Stimulated activated naive CD4-positive, alpha-beta T cell treated with Interleukin-2 at 50 U/mL for 16 hours (primary cell): Measurements from ENCODE around the gene PIK3R6.

Source experiments
- DNase-seq: peaks from one replicate; lab custom pipeline; 2025; lab: John Stamatoyannopoulos, UW

The PIK3R6 gene

DNA sequence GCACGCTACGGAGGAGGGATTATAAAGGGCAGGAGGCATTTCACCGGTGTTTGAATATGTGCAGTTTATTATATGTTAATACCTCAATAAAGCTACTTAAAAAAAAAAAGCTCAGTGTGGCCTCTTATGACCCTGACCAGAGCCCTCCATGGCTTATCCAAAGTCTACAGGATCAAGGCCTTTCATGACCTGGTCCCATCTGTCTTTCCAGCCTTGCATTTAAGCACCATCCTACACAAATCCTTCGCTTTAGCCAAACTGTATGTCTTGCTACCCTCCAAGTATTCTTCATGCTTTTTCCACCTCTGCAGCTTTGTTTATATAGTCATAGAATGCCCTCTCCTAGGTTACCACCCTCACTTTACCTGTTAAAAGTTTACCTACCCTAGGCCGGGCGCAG, 74.8 kb downstream of the PIK3R6 start:
- no peak for DNase-seq

DNA sequence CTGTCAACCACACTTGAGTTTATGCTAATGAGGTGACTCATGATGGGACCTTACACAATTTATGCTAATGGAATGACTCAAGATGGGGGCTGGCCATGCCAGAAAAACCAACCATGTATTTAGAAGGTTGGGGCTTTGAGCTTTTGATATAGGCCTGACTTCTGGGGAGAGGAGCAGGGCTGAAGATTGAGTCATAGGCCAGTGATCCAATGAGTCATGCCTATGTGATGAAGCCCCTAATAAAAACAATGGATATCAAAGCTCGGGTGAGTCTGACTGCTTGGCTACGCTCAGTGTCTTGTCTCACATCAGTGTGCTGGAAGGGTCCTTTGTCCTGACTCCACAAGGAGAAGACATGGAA, 75.6 kb downstream of the PIK3R6 start:
- no peak for DNase-seq

DNA sequence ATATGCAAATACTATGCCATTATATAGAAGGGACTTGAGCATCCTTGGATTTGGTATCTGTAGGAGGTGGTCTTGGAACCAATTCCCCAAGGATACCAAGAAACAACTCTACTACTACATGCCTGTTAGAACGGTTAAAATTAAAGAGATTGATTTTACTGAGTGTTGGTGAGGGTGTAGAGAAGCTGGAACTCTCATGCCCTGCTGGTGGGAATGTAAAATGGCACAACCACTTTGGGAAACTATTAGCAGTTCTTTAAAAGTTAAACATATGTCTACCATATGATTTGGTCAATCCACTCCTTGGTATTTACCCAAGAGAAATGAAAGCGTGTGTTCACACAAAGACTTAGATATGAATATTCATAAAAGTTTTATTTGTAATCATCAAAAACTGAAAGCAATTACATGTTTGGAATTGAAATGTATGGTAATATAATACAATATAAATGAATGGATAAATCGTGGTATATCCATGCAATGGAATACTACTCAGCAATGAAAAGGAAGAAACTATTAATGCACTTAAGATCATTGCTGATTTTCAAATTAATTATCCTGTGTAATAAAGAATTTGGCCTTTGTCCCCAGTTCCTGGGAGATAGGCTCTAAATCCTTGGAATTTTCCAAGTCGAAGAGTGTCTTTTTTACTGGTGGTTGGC, 76.1 kb downstream of the PIK3R6 start:
- DNase-seq: no peak

DNA sequence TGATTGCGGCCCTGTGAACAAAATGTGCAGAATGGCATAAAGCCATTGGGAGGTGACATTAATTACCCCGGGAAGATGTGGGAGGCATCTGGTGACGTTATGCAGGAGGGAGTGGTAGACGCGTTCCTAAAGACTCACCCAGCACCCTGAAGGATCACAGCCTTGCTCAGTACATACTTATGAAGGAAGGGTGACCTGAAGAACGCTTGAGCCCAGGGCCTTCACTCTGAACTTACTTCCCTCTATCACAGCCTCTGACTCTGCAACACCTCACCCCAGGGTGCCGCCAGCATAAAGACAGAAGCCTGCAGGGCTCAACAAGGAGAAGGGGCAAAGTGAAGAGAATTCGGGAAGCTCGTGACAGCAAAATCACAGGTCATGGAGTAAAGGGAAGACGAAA, 77.7 kb downstream of the PIK3R6 start:
- no peak for DNase-seq

DNA sequence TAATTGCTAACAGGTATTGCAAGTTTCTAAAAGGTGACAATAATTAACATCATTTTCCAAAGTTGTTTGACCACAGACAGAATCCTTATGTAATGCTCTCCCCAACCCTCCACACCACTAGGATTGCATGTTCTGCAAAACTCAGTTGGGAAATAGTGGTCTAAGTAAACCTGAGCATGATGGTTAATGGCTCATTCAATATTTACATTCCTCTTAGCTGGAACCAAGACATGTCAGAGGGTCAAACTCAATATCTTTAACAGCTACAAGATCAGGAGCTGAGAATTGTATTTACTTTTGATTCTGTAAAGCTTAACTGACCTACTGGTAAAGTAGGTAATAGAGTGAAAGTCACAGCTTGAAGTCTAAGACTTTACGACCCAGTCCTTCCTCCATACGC, 78.5 kb downstream of the PIK3R6 start:
- no peak for DNase-seq

DNA sequence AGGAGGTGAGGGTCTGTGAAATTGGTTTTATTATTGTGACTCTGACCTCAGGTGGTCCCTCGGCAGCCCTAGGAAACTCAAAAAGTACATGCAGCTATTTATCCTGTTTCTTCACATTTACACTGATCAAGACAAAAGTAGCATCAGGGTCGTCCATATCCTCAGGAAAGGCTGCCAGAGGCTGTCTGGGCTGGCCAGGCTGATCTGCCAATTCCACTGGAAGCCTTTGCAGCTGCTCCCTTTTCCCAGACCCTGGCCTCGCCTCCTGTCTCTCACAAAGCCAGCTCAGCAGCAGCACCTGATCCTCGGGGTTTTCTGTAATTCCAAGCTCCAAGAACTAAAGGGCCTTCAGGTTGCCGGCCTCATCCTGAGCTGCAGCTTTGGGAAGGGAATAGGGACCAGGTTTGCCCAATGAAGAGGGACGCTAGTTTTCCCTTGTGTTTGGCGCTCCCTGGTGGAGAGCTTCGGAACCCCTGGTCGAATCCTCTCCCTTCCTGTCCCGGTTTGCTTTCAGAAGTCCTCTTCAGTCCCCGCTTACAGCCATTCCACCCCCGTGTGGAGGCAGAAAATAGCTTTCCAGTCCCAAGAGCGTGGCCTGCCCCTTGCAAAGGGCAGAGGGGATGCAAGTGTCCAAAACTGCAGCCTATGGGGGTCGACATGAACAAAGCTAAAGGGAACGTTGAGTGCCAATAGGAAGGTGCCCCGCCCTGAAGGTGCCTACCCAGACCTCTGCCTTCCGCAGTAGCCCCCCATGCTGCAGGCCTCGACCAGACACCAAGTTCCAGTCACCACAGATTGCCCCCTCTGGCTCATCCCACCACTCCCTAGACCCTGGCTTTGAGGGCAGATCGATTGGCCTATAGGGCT, 81.7 kb downstream of the PIK3R6 start:
- DNase-seq: peak; percentile 35

DNA sequence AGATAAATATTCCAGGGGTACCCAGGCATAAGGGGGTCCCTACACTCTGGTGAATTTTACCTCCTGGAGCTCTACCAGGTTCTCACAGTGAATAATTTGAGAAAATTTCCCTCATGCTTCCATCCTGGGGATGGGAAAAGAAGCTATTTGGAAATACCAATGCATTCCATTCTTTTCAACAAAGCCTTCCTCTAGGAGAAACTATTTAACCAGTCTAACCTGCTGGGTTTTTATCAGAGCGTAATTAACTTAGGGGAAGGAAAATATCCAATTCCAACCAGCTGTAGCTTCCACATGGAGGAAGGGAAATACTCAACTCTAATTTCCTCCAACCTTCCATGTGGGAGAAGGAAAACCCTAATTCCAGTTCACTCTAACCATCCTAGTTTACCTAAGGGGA, 85.3 kb downstream of the PIK3R6 start:
- DNase-seq: no peak

DNA sequence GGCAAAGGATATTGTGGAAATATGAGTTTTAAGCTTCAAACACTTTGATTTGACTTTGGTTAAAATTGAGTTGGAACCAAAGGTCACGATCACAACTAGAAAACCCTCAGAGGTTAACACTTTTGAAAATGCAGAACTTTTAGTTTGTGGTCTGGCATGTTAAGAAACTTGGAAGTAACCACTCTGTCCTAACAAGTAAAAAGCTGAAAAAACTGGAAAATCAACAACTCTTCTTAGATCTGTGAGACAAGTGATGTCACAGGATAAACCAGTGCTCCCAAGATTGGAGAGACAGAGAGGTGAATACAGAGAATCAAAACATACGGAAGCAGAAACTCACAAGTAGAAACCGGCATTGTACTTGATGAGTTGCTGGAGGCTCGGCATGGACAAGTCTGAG, 85.7 kb downstream of the PIK3R6 start:
- no peak for DNase-seq

DNA sequence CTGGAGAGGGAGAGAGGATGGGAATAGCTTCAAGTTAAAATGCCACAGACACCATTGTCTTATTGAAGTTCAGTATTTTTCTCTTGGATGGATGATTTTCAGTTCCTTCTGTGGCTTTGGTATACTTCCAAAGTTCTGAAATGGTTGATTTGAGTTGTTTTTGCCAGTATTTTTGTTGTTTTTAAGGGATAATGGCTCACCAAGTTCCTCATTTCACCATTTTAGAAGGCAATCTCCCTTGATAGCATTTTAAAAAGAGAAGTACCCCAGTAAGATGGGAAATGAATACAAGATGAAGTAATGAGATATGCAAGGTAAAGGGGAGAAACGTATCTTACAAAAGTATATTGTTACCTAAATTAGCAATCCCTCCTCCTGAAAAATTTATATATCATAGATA, 90.6 kb downstream of the PIK3R6 start:
- DNase-seq: no peak

DNA sequence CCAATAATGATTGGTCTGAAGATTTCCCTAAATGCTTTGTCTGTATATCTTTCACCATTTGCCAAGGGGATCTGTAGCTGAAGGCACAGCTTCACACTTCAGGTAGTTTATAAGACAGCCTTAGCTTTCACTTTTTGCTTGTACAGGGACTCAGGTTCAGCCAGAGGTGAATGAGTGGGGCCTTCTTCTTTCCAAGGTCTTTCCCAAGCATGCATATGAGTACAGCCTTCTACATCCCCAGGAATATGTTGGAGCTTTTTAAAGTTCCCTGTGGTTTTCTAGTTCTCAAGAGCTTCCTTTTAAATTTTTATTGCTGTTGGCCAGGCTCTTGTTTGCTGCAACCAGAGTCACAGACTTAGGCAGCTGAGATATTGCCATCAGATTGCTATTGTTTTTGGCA, 91.2 kb downstream of the PIK3R6 start:
- no peak for DNase-seq

DNA sequence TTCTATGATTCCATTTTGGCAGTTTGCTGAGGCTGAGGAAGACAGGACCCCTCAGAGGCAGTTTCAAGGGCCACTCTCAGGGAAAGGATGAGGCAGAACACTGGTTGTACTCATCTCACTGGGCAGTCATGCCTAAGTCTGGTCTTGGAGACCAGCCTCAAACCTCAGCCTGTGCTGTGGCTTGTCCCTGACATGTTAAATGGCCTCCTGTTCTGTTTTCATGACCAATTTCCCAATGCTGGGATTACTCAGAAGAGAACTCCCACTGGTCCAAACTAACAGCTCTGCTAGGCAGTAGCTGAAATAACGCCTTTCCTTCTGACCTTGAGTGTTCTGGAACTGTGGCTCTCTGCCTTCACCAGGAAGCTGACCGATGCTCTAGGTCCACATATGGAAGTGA, 100.7 kb downstream of the PIK3R6 start:
- DNase-seq: no peak

DNA sequence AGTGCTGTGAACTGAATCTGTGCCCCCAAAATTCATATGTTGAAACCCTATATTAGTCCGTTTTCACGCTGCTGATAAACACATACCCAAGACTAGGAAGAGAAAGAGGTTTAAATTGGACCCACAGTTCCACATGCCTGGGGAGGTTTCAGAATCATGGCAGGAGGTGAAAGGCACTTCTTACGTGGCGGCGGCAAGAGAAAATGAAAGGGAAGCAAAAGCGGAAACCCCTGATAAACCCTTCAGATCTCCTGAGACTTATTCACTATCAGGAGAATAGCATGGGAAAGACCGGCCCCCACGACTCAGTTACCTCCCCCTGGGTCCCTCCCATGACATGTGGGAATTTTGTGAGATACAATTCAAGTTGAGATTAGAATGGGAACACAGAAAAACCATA, 105.5 kb downstream of the PIK3R6 start:
- no peak for DNase-seq

DNA sequence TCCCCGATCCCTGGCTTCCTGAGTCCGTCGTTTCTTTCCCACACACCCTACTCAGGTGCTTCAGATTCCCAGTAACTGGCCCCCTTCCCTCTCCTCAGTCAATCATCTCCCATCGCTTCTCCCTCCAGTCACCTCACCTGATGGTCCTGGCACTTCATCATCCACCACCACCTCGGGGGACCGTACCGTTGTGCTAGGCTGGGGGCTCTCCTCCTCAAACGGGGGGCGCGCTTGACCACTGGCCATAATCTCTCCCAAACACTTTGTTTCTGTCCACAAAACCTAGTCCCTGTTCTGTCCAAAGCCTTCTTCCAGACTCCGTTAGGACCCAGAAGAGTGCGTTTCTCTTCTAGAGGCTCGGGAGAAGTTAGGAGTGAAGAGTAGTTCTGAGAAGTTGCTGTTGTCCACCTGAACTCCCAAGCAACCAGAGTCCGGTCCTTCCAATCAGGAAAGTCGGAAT, 109.3 kb downstream of the PIK3R6 start, which contains the start of gene SPDYE4:
TSS of gene SPDYE4 (minus strand) at position 410 of the 460 bp plus-strand sequence. CDS start at position 246, 164 bp downstream.
- DNase-seq: no peak

DNA sequence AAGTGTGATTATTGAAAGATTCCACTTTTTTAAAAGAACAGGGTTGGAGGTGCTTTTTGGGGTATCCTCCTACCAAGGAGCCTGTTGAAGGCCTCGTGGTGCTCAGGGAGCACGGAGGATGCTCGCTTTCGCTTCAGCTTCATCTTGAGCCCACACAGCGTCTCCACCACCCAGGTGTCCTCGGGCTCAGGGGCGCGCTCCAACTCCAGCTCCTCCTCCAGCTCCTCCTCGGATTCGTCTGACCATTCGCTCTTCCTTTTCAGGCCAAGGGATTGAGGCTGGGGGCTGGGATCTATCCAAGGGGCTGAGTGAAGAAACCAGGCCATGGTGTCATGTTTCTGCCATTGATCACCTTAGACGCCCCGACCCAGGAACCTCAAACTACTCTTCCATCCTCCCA, 110.3 kb downstream of the PIK3R6 start:
- DNase-seq: no peak

DNA sequence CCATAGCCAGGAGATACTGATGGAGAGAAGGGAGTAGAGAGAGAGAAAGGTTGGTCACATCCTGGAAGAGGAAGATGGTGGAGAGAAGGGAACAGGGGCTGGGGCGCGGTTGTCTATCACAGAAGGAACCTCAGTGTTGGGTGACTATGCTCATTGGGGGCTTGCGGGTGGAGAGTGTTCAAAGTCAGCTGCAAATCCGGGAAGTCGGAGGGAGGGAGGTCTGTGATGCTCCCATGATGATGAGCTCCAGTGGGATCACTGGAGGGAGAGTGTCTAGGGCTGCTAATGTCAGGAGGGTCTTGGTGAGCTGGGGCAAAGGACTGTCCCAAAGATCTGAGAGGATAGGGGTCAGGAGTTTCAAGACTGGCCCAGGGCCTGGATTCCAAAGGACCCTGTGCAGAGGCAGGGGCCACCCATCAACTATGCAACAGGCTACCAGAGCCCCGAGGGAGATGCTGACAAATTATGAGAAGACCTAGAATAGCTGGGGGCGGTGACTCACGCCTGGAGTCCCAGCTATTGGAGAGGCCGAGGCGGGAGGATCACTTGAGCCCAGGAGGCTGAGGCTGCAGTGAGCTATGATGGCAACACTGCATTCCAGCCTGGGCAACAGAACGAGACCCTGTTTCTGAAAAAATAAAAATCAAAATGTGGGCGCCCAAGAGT, 111.8 kb downstream of the PIK3R6 start:
- no peak for DNase-seq

DNA sequence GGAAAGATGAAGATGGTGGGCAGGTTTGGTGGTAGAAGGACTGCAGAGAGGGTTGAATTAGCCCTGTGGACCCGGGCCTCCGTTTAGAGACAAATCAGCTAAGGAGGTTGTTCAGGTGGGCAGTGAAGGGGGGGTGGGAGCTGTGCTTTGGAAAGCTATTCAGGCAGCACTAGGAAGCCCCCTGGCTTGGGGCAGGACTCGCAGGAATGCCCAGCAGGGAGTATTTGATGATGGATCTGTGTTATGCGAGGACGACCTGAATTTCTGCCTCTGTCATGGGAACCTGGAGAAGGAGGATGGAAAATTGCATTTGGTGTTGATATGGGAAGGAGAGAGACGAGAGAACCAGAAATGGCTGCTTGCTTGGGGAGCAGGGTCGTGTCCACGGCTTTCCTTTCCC, 112.6 kb downstream of the PIK3R6 start:
- no peak for DNase-seq

DNA sequence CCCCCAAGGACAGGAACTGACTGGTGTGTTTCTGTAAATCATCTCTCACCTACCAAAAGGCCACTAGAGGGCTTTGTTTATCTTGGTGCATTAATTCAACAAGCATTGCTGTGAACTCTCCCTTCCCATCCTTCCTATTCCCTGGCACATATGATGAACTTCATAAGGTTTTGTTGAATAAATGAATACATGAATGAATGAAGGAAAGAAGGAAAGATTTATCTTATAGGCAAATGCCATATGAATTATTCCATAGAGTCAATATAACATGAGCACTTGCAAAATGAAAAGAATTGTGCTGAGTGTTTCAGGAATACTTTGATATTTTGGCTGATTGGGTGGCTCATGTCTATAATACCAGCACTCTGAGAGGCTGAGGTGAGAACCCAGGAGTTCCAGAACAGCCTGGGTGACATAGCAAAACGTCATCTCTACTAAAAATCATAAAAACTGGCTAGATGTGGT, 113.5 kb downstream of the PIK3R6 start:
- DNase-seq: no peak

DNA sequence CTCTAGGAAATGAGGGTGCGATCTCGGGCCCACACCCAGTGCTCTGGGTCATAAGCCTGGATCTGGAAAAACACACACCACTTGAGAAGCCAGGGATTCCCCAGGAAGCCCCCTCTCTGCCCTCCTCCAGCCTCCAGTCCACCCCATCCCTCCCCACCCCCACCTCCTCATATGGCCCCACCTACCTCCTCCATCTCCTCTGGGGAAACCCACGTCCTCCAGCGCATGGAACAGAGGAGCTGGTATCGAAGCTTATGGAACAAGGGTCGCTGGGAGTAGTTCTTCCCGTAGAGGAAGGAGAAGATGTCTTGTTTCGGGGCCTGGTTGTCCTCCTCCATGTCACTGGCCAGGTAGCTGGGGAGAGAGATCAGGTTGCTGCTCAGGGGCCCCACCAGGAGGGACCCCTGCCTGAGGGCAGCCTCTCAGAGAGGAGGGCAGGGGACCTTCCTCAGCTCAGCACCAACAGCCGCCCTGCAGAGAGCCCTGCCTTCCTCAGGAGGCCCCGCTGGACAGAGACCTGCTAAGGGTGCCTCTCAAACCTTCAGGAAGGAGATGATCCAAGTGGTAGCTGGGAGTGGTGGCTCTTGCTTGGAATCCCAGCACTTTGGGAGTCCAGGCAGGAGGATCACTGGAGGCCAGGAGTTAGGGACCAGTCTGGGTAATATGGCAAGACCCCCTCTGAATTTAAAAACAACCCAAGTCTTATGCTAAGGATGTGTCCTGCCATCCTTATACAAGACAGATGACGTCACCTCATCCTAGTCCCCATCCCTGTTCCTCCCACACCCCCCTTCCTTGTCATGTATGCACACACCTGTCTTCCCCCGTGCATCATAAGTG, 114.1 kb downstream of the PIK3R6 start:
- no peak for DNase-seq
